ENCODE results near the gene GRPEL1. TPM values are rescaled to one million over a fixed set of nuclear protein-coding genes. Genes with fewer than 3 reads are reported as not detected.

The GRPEL1 gene
- total RNA-seq, 1 donor from 2014 or later, result 55.8 TPM

DNA sequence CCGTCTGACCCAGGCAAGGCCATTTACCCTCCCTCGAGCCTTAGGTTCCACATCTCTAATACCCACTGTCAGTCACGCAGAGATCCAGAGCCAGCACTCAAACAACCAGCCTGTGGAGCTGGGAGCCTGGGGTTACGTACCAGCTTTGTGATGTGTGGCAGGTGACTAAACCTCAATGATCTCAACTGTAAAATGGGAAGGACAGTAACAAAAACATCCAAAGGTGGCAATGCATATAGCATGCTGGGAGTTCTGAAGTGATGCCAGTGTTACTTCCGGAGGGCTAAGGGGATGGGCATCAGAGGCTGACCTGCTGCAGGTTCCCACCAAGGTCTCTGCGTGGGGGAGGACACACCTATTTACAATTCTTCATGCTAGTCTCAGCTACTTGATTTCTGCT lies 6.0 kb downstream of the GRPEL1 start:
- H3K36me3 ChIP-seq (ENCODE audit: insufficient read depth, low read length), result peaks cover 47% of the 10 kb centered on the region
- peaks cover 34% of the 10 kb centered on the region for H3K79me2 ChIP-seq (ENCODE audit: insufficient read depth, low read length)
- DNase-seq (ENCODE audit: low read depth) (no peak), FAIRE-seq (no peak)
- H4K20me1 ChIP-seq (ENCODE audit: insufficient read depth, low read length), result peaks cover 69% of the 10 kb centered on the region
- H3K4me2 ChIP-seq (ENCODE audit: low read length), result no peak overlapping the region
- no peaks in the 10 kb centered on the region for H3K9me3 ChIP-seq (ENCODE audit: insufficient read depth, low read depth, low read length)
- Mint-ChIP-seq H3K9me3 (ENCODE audit: unreplicated experiment) (no peaks in the 10 kb centered on the region), H3K36me3 (ENCODE audit: low read depth, unreplicated experiment) (peaks cover 16% of the 10 kb centered on the region), H3K4me1 (ENCODE audit: low read depth, unreplicated experiment) (peaks cover 3% of the 10 kb centered on the region), H3K27me3 (ENCODE audit: low read depth, unreplicated experiment) (no peaks in the 10 kb centered on the region), H3K27ac (ENCODE audit: unreplicated experiment) (no peak overlapping the region), H3K4me3 (ENCODE audit: unreplicated experiment) (no peak overlapping the region)
- no peak overlapping the region for H3K9ac ChIP-seq (ENCODE audit: low read length)
- H3K27ac ChIP-seq (ENCODE audit: low read depth, low read length), result no peak overlapping the region
- H3K27me3 ChIP-seq (ENCODE audit: insufficient read depth, low read length), result no peaks in the 10 kb centered on the region
- no peak overlapping the region for H3K4me3 ChIP-seq (ENCODE audit: insufficient read depth, low read depth, low read length)
- no peak overlapping the region for H2AFZ ChIP-seq (ENCODE audit: low read depth, low read length)
- TF ChIP-seq, protein P1, sequence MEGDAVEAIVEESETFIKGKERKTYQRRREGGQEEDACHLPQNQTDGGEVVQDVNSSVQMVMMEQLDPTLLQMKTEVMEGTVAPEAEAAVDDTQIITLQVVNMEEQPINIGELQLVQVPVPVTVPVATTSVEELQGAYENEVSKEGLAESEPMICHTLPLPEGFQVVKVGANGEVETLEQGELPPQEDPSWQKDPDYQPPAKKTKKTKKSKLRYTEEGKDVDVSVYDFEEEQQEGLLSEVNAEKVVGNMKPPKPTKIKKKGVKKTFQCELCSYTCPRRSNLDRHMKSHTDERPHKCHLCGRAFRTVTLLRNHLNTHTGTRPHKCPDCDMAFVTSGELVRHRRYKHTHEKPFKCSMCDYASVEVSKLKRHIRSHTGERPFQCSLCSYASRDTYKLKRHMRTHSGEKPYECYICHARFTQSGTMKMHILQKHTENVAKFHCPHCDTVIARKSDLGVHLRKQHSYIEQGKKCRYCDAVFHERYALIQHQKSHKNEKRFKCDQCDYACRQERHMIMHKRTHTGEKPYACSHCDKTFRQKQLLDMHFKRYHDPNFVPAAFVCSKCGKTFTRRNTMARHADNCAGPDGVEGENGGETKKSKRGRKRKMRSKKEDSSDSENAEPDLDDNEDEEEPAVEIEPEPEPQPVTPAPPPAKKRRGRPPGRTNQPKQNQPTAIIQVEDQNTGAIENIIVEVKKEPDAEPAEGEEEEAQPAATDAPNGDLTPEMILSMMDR (IDR thresholded peaks at IDR 0.05; ENCODE audit: insufficient read depth, low read depth, low read length), result no peak
- no peak for TF ChIP-seq EZH2 (IDR thresholded peaks at IDR 0.05; ENCODE audit: insufficient read depth, low read length)
- H3K4me1 ChIP-seq (ENCODE audit: insufficient read depth, low read length), result peaks cover 4% of the 10 kb centered on the region

DNA sequence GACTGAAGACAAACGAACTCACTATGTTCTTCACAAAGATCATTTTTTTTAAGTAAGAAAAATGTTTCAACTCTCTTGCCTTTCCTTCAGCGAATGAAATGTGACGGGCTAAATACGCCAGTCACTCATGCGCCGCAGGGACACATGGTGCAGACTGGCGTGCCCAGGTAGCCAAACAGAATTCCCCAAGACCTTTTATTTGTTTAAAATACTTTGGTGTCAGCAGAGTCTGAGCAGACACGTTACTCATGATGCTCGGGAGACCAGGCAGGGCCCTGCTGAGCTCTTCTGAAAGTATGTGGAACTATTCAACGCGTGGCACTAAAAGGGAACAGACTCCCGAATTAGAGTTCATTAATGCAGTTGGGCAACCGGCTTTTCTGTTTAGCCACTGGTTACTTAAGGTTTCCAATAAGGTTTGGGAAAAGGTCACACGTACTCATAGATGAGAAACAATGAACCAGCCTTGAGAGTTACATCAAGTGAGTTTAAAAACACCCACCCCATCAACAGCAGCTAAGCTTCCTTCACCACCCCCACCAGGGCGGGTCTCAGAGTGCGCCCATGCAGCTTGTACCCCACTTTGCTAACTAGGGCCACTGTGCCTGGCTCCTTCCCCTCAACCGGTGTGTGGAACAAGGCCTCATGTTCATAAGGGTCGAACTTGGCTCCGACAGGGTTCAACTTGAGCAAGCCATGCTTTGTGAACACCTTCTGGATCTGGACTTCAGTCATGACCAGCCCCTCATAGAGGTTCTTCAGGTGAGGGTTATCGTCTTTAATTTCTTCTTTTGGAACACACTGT lies 7.3 kb downstream of the GRPEL1 start:
- Histone ChIP-seq H4K20me1 (ENCODE audit: insufficient read depth, low read length) (peaks cover 65% of the 10 kb centered on the region), H3K9ac (ENCODE audit: low read length) (no peak overlapping the region), H3K36me3 (ENCODE audit: insufficient read depth, low read length) (peaks cover 49% of the 10 kb centered on the region), H3K27ac (ENCODE audit: low read depth, low read length) (no peak overlapping the region), H3K9me3 (ENCODE audit: insufficient read depth, low read depth, low read length) (no peaks in the 10 kb centered on the region), H3K4me1 (ENCODE audit: insufficient read depth, low read length) (no peaks in the 10 kb centered on the region), H3K4me2 (ENCODE audit: low read length) (no peak overlapping the region), H3K27me3 (ENCODE audit: insufficient read depth, low read length) (no peaks in the 10 kb centered on the region), H3K4me3 (ENCODE audit: insufficient read depth, low read depth, low read length) (no peak overlapping the region), H2AFZ (ENCODE audit: low read depth, low read length) (no peak overlapping the region), H3K79me2 (ENCODE audit: insufficient read depth, low read length) (peaks cover 25% of the 10 kb centered on the region)
- TF ChIP-seq EZH2 (IDR thresholded peaks at IDR 0.05; ENCODE audit: insufficient read depth, low read length), result no peak
- H3K27ac Mint-ChIP-seq (ENCODE audit: unreplicated experiment), result no peak overlapping the region
- peaks cover 16% of the 10 kb centered on the region for H3K36me3 Mint-ChIP-seq (ENCODE audit: low read depth, unreplicated experiment)
- DNase-seq (ENCODE audit: low read depth) (no peak), FAIRE-seq (no peak)
- H3K9me3 Mint-ChIP-seq (ENCODE audit: unreplicated experiment), result no peaks in the 10 kb centered on the region
- no peaks in the 10 kb centered on the region for H3K27me3 Mint-ChIP-seq (ENCODE audit: low read depth, unreplicated experiment)
- H3K4me1 Mint-ChIP-seq (ENCODE audit: low read depth, unreplicated experiment), result peaks cover 3% of the 10 kb centered on the region
- no peak overlapping the region for H3K4me3 Mint-ChIP-seq (ENCODE audit: unreplicated experiment)

DNA sequence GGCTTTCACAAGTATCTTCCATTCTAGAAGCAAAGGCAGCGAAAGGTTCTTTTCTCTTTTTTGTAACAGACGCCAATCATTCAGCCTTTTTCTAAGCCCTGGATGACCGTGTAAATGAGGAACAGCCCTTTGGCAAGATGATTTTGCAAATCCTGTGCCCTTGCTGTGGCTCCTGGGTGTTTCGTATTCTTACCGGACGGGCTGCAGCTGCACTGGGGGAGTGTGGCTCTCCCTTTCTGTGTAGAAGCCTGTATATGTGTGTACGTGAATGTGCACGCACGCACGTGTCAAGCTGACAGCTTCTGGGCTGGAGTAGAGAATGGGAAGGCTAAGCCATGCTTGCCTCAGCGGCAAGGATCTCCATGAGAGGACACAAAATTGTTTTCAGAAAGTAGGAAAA lies 8.2 kb downstream of the GRPEL1 start:
- Histone ChIP-seq H3K27ac (ENCODE audit: low read depth, low read length) (no peak overlapping the region), H3K9ac (ENCODE audit: low read length) (no peak overlapping the region), H4K20me1 (ENCODE audit: insufficient read depth, low read length) (peaks cover 60% of the 10 kb centered on the region), H3K36me3 (ENCODE audit: insufficient read depth, low read length) (peaks cover 47% of the 10 kb centered on the region), H3K9me3 (ENCODE audit: insufficient read depth, low read depth, low read length) (no peaks in the 10 kb centered on the region), H3K79me2 (ENCODE audit: insufficient read depth, low read length) (peaks cover 16% of the 10 kb centered on the region), H2AFZ (ENCODE audit: low read depth, low read length) (no peak overlapping the region), H3K4me2 (ENCODE audit: low read length) (no peak overlapping the region), H3K4me1 (ENCODE audit: insufficient read depth, low read length) (peaks cover 2% of the 10 kb centered on the region), H3K27me3 (ENCODE audit: insufficient read depth, low read length) (no peaks in the 10 kb centered on the region), H3K4me3 (ENCODE audit: insufficient read depth, low read depth, low read length) (no peak overlapping the region)
- TF ChIP-seq, protein P1 (IDR thresholded peaks at IDR 0.05; ENCODE audit: insufficient read depth, low read depth, low read length), result no peak
- TF ChIP-seq EZH2 (IDR thresholded peaks at IDR 0.05; ENCODE audit: insufficient read depth, low read length), result no peak
- Mint-ChIP-seq H3K4me1 (ENCODE audit: low read depth, unreplicated experiment) (peaks cover 9% of the 10 kb centered on the region), H3K4me3 (ENCODE audit: unreplicated experiment) (no peak overlapping the region), H3K27me3 (ENCODE audit: low read depth, unreplicated experiment) (no peaks in the 10 kb centered on the region), H3K9me3 (ENCODE audit: unreplicated experiment) (no peaks in the 10 kb centered on the region), H3K36me3 (ENCODE audit: low read depth, unreplicated experiment) (peaks cover 13% of the 10 kb centered on the region), H3K27ac (ENCODE audit: unreplicated experiment) (no peak overlapping the region)
- FAIRE-seq (no peak), DNase-seq (ENCODE audit: low read depth) (no peak)
